Lower lobe of right lung (tissue), 2 donors: ENCODE data around the gene TECPR2. TPM values are rescaled to one million over a fixed set of nuclear protein-coding genes. Genes with fewer than 3 reads are reported as not detected.

ENCODE experiments used
- ATAC-seq, 2 donors: fragments of 200-7000 bp; cut with Tn5 transposase; one replicate each; pipeline ENCODE4 v1.9.1; 2020 to 2022; ENCODE audit warnings: mild to moderate bottlenecking in 2 of 2, moderate library complexity in 2 of 2
- DNase-seq: peaks from one replicate; pipeline ENCODE4 v3.0.0-alpha.2; 2020
- H3K27ac ChIP-seq: fragments of 200-600 bp; one replicate; pipeline ENCODE4 v1.8.0; 2022
- H3K27me3 ChIP-seq: fragments of 200-600 bp; one replicate; pipeline ENCODE4 v1.8.0; 2022; ENCODE audit warnings: low read depth
- H3K36me3 ChIP-seq: fragments of 200-600 bp; one replicate; pipeline ENCODE4 v1.8.0; 2022; ENCODE audit warnings: mild to moderate bottlenecking
- H3K4me1 ChIP-seq: fragments of 200-600 bp; one replicate; pipeline ENCODE4 v1.8.0; 2022
- H3K4me3 ChIP-seq: fragments of 200-600 bp; one replicate; pipeline ENCODE4 v1.8.0; 2022; ENCODE audit warnings: mild to moderate bottlenecking
- H3K9me3 ChIP-seq: fragments of 200-600 bp; one replicate; pipeline ENCODE4 v1.8.0; 2022
- CTCF ChIP-seq: fragments of 200-600 bp; IDR thresholded peaks from one replicate; pipeline ENCODE4 v1.8.0; 2022; ENCODE audit warnings: antibody characterized with exemption, mild to moderate bottlenecking
- intact Hi-C: fragments of 100-400 bp; cut with DNase I; formaldehyde crosslinking; loops from one replicate; pipeline ENCODE4 v1.11.0; 2022
- total RNA-seq: library from RNA; stranded (reverse); fragmentation: NEBNext Ultra II Directional; extraction: Animal tissue kit (Norgen Biotek cat#: 25700); gene quantifications from one replicate; pipeline ENCODE4 v1.2.1, GENCODE V29; 2021
- donor health status: DM: no; HTN: yes; CAD: no; lungs with severe emphysema.

Gene TECPR2
- total RNA-seq, 1 donor from 2014 or later: 23.2 TPM

- no peak overlapping the region for H3K27ac ChIP-seq
- intact Hi-C loops: no loop called here
Observed at GRCh38 chr14:102378830-102379229, 16.1 kb downstream of the TECPR2 start.

GRCh38 chr14:102387086-102387485 is 24.3 kb downstream of the TECPR2 start:
- DNase-seq (no peak), ATAC-seq (no peak)
- Histone ChIP-seq H3K36me3 (peaks cover 20% of the 10 kb centered on the region), H3K9me3 (no peaks in the 10 kb centered on the region), H3K27ac (no peak overlapping the region), H3K4me3 (no peak overlapping the region), H3K4me1 (peaks cover 16% of the 10 kb centered on the region), H3K27me3 (no peaks in the 10 kb centered on the region)
- intact Hi-C loops: no loop called here
- no peak for TF ChIP-seq CTCF

More at GRCh38 chr14:102378830-102379229, 16.1 kb downstream of the TECPR2 start:
- Histone ChIP-seq H3K9me3 (no peaks in the 10 kb centered on the region), H3K36me3 (peaks cover 34% of the 10 kb centered on the region), H3K4me3 (no peak overlapping the region), H3K4me1 (no peaks in the 10 kb centered on the region), H3K27me3 (no peaks in the 10 kb centered on the region)
- ATAC-seq (no peak), DNase-seq (no peak)
- no peak for TF ChIP-seq CTCF

DNA sequence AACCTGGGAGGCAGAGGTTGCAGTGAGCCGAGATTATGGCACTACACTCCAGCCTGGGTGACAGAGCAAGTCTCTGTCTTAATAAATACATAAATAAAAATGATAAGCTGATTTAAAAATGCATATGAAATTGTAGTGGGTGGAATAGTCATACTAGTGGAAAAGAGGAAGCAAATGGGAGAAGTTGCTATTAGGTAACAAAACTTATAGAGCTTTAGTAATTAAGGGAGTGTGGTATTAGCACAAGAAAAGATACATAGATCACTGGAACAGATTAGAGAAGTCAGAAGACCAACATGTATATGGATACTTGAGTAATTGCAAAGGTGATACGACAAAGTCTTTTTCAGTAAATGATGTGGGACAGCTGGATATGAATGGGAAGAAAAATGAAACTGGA is 26.5 kb downstream of the TECPR2 start:
- no peak overlapping the region for H3K27ac ChIP-seq
- intact Hi-C loops: no loop called here
- TF ChIP-seq CTCF: no peak

GRCh38 chr14:102390064-102390855 is 27.5 kb downstream of the TECPR2 start:
- Histone ChIP-seq H3K27ac (no peak overlapping the region), H3K4me3 (no peak overlapping the region), H3K27me3 (no peaks in the 10 kb centered on the region), H3K4me1 (peaks cover 16% of the 10 kb centered on the region), H3K9me3 (no peaks in the 10 kb centered on the region), H3K36me3 (peaks cover 6% of the 10 kb centered on the region)
- TF ChIP-seq CTCF: no peak
- no peak for DNase-seq
- intact Hi-C loops: no loop called here
- no peak for ATAC-seq

More for the DNA sequence above, 26.5 kb downstream of the TECPR2 start:
- Histone ChIP-seq H3K27me3 (no peaks in the 10 kb centered on the region), H3K4me3 (no peak overlapping the region), H3K36me3 (peaks cover 9% of the 10 kb centered on the region), H3K9me3 (no peaks in the 10 kb centered on the region), H3K4me1 (peaks cover 16% of the 10 kb centered on the region)
- ATAC-seq: peak; percentile 48 to 59
- DNase-seq: no peak

GRCh38 chr14:102392506-102392905 is 29.8 kb downstream of the TECPR2 start:
- TF ChIP-seq CTCF: no peak
- Histone ChIP-seq H3K36me3 (no peaks in the 10 kb centered on the region), H3K27me3 (no peaks in the 10 kb centered on the region), H3K27ac (no peak overlapping the region), H3K9me3 (no peaks in the 10 kb centered on the region), H3K4me1 (peaks cover 16% of the 10 kb centered on the region), H3K4me3 (no peak overlapping the region)
- intact Hi-C loops: no loop called here
- DNase-seq (no peak), ATAC-seq (no peak)
